AG08395 (cell line): ENCODE results near the gene PHAF1.
A peak's percentile ranks its signal among the peaks of the same experiment; 100 is the strongest.
"Not testable (repeated sequence)": the region's sequence is repeated elsewhere in the genome, so short reads cannot be mapped to it uniquely, and the experiment has no call there.

Source experiments
- DNase-seq: peaks from one replicate; pipeline ENCODE4 v3.0.0; 2012; ENCODE audit warnings: mixed read lengths, low spot score

PHAF1 gene

GRCh38 chr16:67105246-67105645 lies 4.5 kb upstream of the PHAF1 start:
- no peak for DNase-seq

- DNase-seq = no peak
These were observed 3.9 kb upstream of the PHAF1 start for GRCh38 chr16:67105881-67106280.

- no peak for DNase-seq
These were observed 1.3 kb upstream of the PHAF1 start for GRCh38 chr16:67108489-67108888.

- DNase-seq = no peak
These were observed 772 bp upstream of the PHAF1 start for GRCh38 chr16:67108931-67109406.

GRCh38 chr16:67111951-67112444 lies 2.3 kb downstream of the PHAF1 start:
- no peak for DNase-seq

GRCh38 chr16:67112591-67113399 lies 3.1 kb downstream of the PHAF1 start:
- DNase-seq = no peak

- DNase-seq = peak; percentile 28
These were observed 5.1 kb downstream of the PHAF1 start for GRCh38 chr16:67114793-67115192.

GRCh38 chr16:67115639-67116038 lies 5.9 kb downstream of the PHAF1 start:
- DNase-seq = peak; percentile 95

GRCh38 chr16:67116388-67117311 lies 6.9 kb downstream of the PHAF1 start:
- DNase-seq = no peak

GRCh38 chr16:67117716-67118115 lies 8.0 kb downstream of the PHAF1 start:
- DNase-seq = no peak

- no peak for DNase-seq
These were observed 10.3 kb downstream of the PHAF1 start for GRCh38 chr16:67120025-67120424.

GRCh38 chr16:67122799-67123198 lies 13.1 kb downstream of the PHAF1 start:
- not testable (repeated sequence) for DNase-seq

GRCh38 chr16:67128417-67128816 lies 18.7 kb downstream of the PHAF1 start:
- DNase-seq = no peak

- DNase-seq = no peak
These were observed 19.1 kb downstream of the PHAF1 start for GRCh38 chr16:67128887-67129286.

GRCh38 chr16:67129422-67129821 lies 19.7 kb downstream of the PHAF1 start:
- DNase-seq = no peak

- DNase-seq = no peak
These were observed 27.9 kb downstream of the PHAF1 start for GRCh38 chr16:67137605-67138004.

GRCh38 chr16:67141391-67141790 lies 31.6 kb downstream of the PHAF1 start:
- DNase-seq = no peak

- no peak for DNase-seq
These were observed 32.6 kb downstream of the PHAF1 start for GRCh38 chr16:67142342-67142741.

- no peak for DNase-seq
These were observed 35.2 kb downstream of the PHAF1 start for GRCh38 chr16:67144943-67145342.

GRCh38 chr16:67145746-67146145 lies 36.0 kb downstream of the PHAF1 start:
- DNase-seq = no peak

GRCh38 chr16:67146523-67147357 lies 37.0 kb downstream of the PHAF1 start:
- DNase-seq = no peak
